SK-N-DZ (cell line): ENCODE results near the gene ZNF212.
A peak's percentile ranks its signal among the peaks of the same experiment; 100 is the strongest.

Experiments
- DNase-seq: peaks from one replicate; pipeline ENCODE4 v3.0.0-alpha.2; 2015; ENCODE audit warnings: low spot score

The ZNF212 gene

DNA sequence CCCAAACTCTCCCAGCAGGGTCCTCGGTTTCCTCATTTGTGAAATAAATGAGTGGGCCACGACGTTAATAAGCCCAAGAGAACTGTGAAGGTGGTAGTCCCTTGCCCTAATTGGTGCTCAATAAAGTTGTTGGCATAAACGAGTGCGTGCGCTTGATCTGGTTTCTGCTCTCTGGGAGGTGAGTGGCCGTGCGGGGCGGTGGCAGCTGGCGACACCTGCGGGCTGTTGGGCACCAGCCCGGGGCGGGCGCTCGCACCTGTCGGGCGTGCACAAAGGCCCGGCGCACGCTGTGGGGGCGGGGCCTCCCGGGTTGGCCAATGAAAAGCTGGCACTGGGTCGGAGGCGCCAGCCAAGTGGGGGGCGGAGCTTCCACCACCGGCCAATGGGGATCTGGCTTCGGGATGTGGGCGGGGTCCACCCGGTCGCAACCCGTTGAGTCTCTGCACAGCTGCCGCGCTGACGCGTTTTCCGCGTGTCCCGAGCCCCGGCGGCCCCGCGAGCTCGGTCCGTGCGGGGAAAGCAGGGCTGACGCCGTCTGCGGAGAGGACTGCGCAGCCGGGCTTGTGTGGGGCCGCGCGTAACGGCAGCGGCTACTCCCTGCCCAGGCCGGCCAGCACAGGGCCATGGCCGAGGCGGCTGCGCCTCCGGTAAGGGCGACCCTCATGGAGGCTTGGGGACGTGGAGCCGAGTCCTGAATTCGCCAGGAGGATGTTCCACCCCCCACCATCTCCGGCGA lies 45.6 kb downstream of the ZNF212 start:
- peak; percentile 92 for DNase-seq

- peak; percentile 55 for DNase-seq
Measured at GRCh38 chr7:149285603-149286002, 46.2 kb downstream of the ZNF212 start.

- DNase-seq: no peak
Measured at GRCh38 chr7:149286811-149287400, 47.5 kb downstream of the ZNF212 start.

DNA sequence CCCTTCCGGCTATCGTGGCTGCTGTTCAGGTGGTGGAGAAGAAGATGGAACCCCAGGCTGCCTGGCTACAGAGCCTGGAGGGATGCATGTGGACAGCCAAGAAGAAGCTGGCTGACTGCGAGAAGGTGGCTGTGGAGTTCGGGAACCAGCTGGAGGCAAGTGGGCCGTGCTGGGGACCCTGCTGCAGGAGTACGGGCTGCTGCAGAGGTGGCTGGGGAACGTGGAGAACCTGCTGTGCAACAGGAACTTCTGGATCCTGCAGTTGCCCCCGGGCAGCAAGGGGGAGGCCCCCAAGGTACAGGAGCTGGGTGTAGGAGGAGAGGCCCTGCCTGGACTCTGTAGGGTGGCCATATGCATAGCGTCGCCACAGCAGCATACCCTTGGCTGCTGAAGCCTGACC lies 48.2 kb downstream of the ZNF212 start:
- no peak for DNase-seq

DNA sequence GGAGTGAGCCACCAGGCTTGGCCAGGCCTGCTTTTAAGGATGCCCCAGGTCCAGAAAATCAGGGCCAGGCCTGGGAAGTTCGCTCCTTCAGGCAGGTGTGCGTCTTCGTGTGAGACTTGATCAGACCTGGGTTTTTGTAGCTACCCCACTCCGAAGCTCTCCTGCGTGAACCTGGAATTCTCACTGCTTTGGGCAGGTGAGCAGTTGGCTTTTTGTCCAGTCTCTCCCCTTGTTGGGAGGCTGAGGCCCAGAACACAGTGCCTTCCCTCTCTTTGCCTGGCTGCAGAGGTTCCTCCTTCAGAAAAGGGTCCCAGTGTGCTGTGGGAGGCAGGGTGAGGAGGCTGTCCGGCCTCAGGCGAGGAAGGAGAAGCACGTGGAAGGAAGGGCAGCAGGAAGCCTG lies 49.8 kb downstream of the ZNF212 start:
- no peak for DNase-seq

- no peak for DNase-seq
Measured at GRCh38 chr7:149289856-149290255, 50.4 kb downstream of the ZNF212 start.

GRCh38 chr7:149291036-149291780 lies 51.8 kb downstream of the ZNF212 start:
- no peak for DNase-seq

GRCh38 chr7:149291781-149292461 lies 52.5 kb downstream of the ZNF212 start:
- no peak for DNase-seq

DNA sequence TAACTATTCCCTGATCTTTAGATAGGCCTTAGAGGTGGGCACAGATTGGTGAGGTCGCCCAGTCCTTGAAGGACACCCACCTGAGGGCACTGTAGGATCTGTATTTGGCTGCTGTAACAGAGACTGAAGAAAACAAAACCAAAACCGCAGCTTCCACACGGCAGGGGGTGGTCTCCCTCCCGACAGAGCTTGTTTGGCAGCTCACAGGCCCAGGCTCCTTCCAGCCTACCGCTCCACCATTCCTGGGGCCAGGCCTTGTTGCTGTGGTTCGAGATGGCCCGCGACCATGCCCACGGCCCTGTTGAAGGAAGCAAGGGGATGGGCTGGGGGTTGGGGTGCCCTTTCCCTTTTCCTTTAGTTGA lies 53.0 kb downstream of the ZNF212 start:
- DNase-seq: no peak

GRCh38 chr7:149293338-149293737 lies 53.9 kb downstream of the ZNF212 start:
- no peak for DNase-seq

DNA sequence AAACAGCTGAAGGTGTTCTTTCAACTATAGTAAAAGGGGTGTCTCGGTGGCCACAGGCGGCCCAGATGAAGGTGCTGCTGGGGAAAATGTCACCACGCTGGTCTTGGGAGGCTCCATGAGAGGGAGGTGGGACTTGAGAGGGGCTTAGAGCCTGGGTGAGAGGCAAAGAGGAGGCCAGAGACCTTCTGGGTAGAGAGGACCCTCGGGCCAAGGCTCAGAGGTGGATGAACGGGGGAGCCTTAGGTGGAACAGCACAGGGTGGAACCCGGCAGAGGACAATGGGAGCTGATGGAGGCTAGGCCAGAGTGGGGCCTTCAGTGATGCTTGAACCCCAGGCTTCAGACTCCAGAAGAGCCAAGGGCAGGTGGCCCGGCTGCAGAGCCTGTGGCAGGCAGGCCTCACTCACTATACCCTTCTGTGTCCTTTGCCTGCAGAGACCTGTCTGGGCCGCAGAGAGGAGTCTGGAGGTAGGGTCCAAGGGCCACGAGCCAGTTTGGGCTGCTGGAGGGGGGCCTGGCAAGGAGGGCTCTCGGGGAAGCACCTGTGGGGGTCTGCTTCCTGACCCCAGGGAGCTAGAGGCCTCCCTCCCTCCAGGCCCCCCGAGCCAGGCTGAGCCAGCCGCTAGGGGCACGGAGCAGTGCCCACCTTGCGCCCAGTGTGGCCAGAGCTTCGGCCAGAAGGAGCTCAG lies 54.6 kb downstream of the ZNF212 start:
- DNase-seq: no peak

DNA sequence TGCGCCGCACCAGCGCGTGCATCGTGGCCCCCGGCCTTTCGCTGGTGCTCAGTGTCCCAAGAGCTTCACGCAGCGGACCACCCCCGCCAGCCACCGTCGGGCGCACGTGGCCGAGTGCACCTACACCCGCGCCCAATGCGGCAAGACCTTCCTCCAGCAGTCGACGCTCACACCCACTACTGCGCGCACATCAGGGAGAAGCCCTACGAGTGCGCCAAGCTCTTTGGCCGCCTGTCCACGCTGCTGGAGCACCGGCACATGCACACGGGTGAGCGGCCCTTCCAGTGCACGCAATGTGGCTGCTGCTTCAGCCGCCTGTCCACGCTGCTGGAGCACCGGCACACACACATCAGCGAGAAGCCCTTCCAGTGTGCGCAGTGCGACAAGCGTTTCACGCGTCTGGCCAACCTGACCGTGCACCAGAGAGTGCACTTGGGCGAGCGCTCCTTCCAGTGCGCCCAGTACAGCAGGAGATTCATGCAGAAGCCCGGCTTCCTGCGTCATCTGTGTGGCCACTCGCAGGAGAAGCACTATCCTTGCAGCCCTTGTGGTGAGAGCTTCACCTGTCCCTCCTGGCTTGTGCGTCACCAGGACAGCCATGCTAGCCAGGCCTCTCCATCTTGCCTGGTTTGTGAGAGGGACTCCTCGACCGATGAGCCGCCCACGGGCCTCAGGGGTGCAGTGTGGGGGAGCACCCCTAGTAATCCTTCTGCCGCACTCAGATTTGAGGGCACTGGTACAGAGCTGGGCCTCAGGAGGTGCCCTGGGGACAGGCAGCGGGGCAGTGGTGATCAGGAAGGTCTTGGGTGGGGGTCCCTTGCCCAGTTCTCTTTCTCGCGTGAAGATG lies 55.4 kb downstream of the ZNF212 start:
- no peak for DNase-seq

DNA sequence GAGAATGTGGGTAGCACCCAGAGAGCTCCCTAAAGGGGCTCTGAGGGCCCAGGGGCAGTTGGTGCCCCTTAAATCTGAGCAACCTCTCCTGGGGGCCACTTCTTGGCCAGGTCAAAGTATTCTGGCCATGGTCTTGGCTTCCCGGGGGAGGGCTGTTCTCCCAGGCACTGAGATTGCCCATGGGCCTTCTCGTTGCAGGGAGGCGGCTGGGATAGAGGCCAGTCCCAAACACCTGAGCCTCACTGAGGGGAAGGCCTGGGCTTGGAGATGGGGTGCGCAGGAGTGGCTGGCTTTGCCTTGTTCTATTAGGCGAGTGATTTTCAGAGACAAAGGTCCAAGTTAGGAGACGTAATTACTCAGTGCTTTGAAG lies 56.0 kb downstream of the ZNF212 start:
- DNase-seq: no peak

- no peak for DNase-seq
Measured at GRCh38 chr7:149296368-149296767, 56.9 kb downstream of the ZNF212 start.

DNA sequence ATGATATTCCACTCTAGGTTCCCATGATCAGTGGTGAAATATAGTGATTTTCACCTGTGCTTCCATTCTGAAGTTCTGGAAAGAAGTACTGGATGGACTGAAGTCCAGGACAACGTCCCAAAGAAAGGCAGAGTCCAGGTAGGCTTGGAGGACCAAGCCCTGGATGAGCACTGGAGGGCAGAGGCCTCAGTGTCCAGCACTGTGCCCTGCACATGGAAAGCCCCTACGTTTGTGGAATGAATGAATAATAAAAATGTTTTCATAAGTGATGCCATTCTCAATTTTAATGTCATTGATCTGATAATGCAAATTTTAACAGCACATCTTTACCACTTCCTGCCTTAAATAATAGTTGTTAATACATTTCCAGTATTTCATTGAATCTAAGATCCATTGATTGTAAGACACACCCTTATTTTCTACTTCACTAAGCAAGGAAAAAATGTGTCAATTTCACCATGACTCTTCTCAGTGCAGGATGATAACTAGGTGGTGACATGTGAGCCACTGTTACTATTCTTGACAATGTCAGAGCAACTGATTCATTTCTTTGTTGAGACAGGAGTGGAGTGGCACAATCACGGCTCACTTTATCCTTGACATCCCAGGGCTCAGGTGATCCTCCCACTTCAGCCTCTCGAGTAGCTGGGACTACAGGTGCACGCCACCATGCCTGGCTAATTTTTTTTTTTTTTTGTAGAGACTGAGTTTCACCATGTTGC lies 57.7 kb downstream of the ZNF212 start:
- DNase-seq: no peak

DNA sequence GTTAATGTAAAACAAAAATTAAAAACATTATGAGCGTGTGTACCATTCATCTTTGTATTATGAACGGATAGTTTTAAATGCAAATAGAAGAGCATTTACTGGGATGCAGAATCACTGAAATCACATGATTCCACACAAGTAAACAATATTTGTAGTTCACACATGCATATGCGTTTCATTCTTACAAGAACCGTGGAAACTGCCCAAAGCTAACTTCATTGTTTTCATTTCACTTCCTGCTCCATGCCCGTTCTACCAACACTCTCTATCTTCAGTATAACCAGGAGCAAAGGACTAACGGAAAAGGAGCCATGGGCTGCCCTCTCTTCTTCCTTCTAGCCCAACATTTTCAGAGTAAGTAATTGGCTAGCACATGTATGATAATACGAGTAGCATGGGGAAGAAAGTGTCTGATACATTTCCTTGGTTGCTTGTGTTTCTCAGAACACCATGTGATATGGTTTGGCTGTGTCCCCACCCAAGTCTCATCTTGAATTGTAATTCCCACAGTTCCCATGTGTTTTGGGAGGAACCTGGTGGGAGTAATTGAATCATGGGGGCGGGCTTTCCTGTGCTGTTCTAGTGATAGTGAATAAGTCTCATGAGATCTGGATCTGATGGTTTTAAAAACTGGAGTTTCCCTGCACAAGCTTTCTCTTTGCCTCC lies 61.3 kb downstream of the ZNF212 start:
- no peak for DNase-seq

- DNase-seq: no peak
Measured at GRCh38 chr7:149302222-149302621, 62.8 kb downstream of the ZNF212 start.

DNA sequence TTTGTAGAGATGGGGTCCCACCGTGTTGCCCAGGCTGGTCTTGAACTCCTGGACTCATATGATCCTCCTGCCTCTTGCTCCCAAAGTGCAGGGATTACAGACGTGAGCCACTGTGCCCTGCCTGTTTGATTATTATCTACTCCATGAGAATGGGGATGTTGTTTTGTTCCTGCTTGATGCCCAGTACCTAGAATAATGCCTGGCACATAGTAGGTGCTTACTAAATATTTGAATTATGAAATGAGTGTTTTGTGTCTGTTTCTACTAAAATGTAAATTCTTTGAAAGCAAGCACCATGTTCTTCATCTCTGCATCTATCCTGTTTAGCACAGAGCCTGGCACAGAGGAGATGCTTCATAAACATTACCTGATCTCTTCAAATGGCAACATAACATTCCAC lies 63.4 kb downstream of the ZNF212 start:
- no peak for DNase-seq

- no peak for DNase-seq
Measured at GRCh38 chr7:149304006-149304405, 64.6 kb downstream of the ZNF212 start.
